ENCODE results near the gene SLC22A7. TPM values are rescaled to one million over a fixed set of nuclear protein-coding genes. Genes with fewer than 3 reads are reported as not detected.

Gene SLC22A7
- total RNA-seq, 2 donors from 2014 or later: not detected

GRCh38 chr6:43292341-43292740 lies 5.7 kb upstream of the SLC22A7 start:
- intact Hi-C loops (cut with DNase I): no loop called here
- Histone ChIP-seq H3K27ac (no peak overlapping the region), H3K27me3 (no peaks in the 10 kb centered on the region), H3K4me1 (no peaks in the 10 kb centered on the region), H3K4me3 (no peak overlapping the region), H3K9me3 (no peaks in the 10 kb centered on the region), H3K36me3 (replicated peaks in 1 of 2; ENCODE audit: insufficient read depth in 1 of 2, low read depth in 2 of 2) (no peaks in the 10 kb centered on the region)
- no peak for DNase-seq
- 92 to 95% methylated on average over 6 of the region's 6 CpGs for WGBS, 2 donors
- no peak for TF ChIP-seq POLR2A (IDR thresholded peaks at IDR 0.05)
- TF ChIP-seq CTCF (IDR thresholded peaks at IDR 0.05): no peak
- ATAC-seq: no peak

- H3K4me1 ChIP-seq: peaks cover 2% of the 10 kb centered on the region
- 62 to 72% methylated on average over 5 of the region's 5 CpGs for WGBS, 2 donors
- no peaks in the 10 kb centered on the region for H3K9me3 ChIP-seq
- no peak overlapping the region for H3K27ac ChIP-seq
- DNase-seq: no peak
- no peaks in the 10 kb centered on the region for H3K36me3 ChIP-seq (replicated peaks in 1 of 2; ENCODE audit: insufficient read depth in 1 of 2, low read depth in 2 of 2)
- H3K27me3 ChIP-seq: no peaks in the 10 kb centered on the region
- intact Hi-C loops (cut with DNase I): no loop called here
- TF ChIP-seq POLR2A (IDR thresholded peaks at IDR 0.05) (no peak), CTCF (IDR thresholded peaks at IDR 0.05) (no peak)
- no peak for ATAC-seq
- H3K4me3 ChIP-seq: no peak overlapping the region
These were observed 5.2 kb upstream of the SLC22A7 start for GRCh38 chr6:43292763-43293318.

- TF ChIP-seq POLR2A (IDR thresholded peaks at IDR 0.05) (no peak), CTCF (IDR thresholded peaks at IDR 0.05) (no peak)
- no peak for DNase-seq
- H3K9me3 ChIP-seq: no peaks in the 10 kb centered on the region
- no peaks in the 10 kb centered on the region for H3K36me3 ChIP-seq (replicated peaks in 1 of 2; ENCODE audit: insufficient read depth in 1 of 2, low read depth in 2 of 2)
- H3K27me3 ChIP-seq: no peaks in the 10 kb centered on the region
- no peak for ATAC-seq
- 82 to 95% methylated on average over 3 of the region's 3 CpGs for WGBS, 2 donors
- peaks cover 4% of the 10 kb centered on the region for H3K4me1 ChIP-seq
- no peak overlapping the region for H3K4me3 ChIP-seq
- H3K27ac ChIP-seq: no peak overlapping the region
- intact Hi-C loops (cut with DNase I): no loop called here
These were observed 4.4 kb upstream of the SLC22A7 start for GRCh38 chr6:43293698-43294097.

GRCh38 chr6:43294536-43294935 lies 3.5 kb upstream of the SLC22A7 start:
- intact Hi-C loops (cut with DNase I): no loop called here
- ATAC-seq: no peak
- TF ChIP-seq POLR2A (IDR thresholded peaks at IDR 0.05): no peak
- no peak for TF ChIP-seq CTCF (IDR thresholded peaks at IDR 0.05)

GRCh38 chr6:43295456-43295855 lies 2.6 kb upstream of the SLC22A7 start:
- intact Hi-C loops (cut with DNase I): no loop called here
- Histone ChIP-seq H3K9me3 (no peaks in the 10 kb centered on the region), H3K27ac (no peak overlapping the region), H3K4me1 (peaks cover 4% of the 10 kb centered on the region), H3K4me3 (no peak overlapping the region), H3K36me3 (replicated peaks in 1 of 2; ENCODE audit: insufficient read depth in 1 of 2, low read depth in 2 of 2) (no peaks in the 10 kb centered on the region), H3K27me3 (no peaks in the 10 kb centered on the region)
- ATAC-seq: no peak
- WGBS, 2 donors: 78 to 92% methylated on average over 3 of the region's 3 CpGs
- no peak for DNase-seq
- TF ChIP-seq CTCF (IDR thresholded peaks at IDR 0.05) (no peak), POLR2A (IDR thresholded peaks at IDR 0.05) (no peak)

More at GRCh38 chr6:43294536-43294935, 3.5 kb upstream of the SLC22A7 start:
- no peaks in the 10 kb centered on the region for H3K36me3 ChIP-seq (replicated peaks in 1 of 2; ENCODE audit: insufficient read depth in 1 of 2, low read depth in 2 of 2)
- H3K4me3 ChIP-seq: no peak overlapping the region
- no peak overlapping the region for H3K27ac ChIP-seq
- no peaks in the 10 kb centered on the region for H3K9me3 ChIP-seq
- no peaks in the 10 kb centered on the region for H3K27me3 ChIP-seq
- WGBS, 2 donors: 68 to 69% methylated on average over 3 of the region's 3 CpGs
- peaks cover 4% of the 10 kb centered on the region for H3K4me1 ChIP-seq
- DNase-seq: no peak
